Thyroid gland (tissue), 4 donors: ENCODE results near the gene SPNS2. TPM values are rescaled to one million over a fixed set of nuclear protein-coding genes. Genes with fewer than 3 reads are reported as not detected.
A peak's percentile ranks its signal among the peaks of the same experiment; 100 is the strongest.

Source experiments
- DNase-seq, 2 donors: peaks; one replicate each; pipeline ENCODE4 v3.0.0-alpha.2; 2019
- H3K27ac ChIP-seq, 3 donors: fragments of 200-600 bp; sonication (generic); 1 replicate in 2 of 3; 2 replicates in 1 of 3; pipeline ENCODE4 v1.5.1; 2016 to 2019; ENCODE audit warnings: mild to moderate bottlenecking in 1 of 3, moderate library complexity in 1 of 3
- H3K27me3 ChIP-seq: fragments of 200-600 bp; sonication (generic); one replicate; pipeline ENCODE4 v1.5.1; 2019
- H3K36me3 ChIP-seq, 2 donors: fragments of 200-600 bp; sonication (generic); one replicate each; pipeline ENCODE4 v1.5.1; 2016 to 2019
- H3K4me1 ChIP-seq, 2 donors: fragments of 200-600 bp; sonication (generic); one replicate each; pipeline ENCODE4 v1.5.1; 2017 to 2019
- H3K4me3 ChIP-seq, 3 donors: fragments of 200-600 bp; sonication (generic); replicated peaks in 1 of 3; 1 replicate in 2 of 3; 2 replicates in 1 of 3; pipeline ENCODE4 v1.5.1; 2016; ENCODE audit warnings: mild to moderate bottlenecking in 1 of 3
- H3K9me3 ChIP-seq: fragments of 200-600 bp; sonication (generic); one replicate; pipeline ENCODE4 v1.5.1; 2017
- CTCF ChIP-seq, 6 experiments: fragments of 200-600 bp in 3 of 6; fragments of 450-650 bp in 3 of 6; sonication (generic) in 3 of 6; IDR thresholded peaks; one replicate each; pipeline ENCODE4 v1.5.1; 2016 to 2019; ENCODE audit warnings: antibody characterized with exemption in 6 of 6, mild to moderate bottlenecking in 2 of 6, inconsistent platforms in 1 of 6, moderate library complexity in 1 of 6
- POLR2A ChIP-seq, 2 donors: fragments of 450-650 bp; IDR thresholded peaks; one replicate each; pipeline ENCODE4 v1.6.1; 2017; ENCODE audit warnings: antibody characterized with exemption in 2 of 2, mild to moderate bottlenecking in 2 of 2, moderate library complexity in 1 of 2
- WGBS, 2 donors: methylation state at CpG; one replicate each; pipeline ENCODE4 v1.1.5; 2017; 5-methylcytosine and 5-hydroxymethylcytosine counted together
- intact Hi-C: fragments of 100-400 bp; cut with DNase I; formaldehyde crosslinking; loops from one replicate; pipeline ENCODE4 v1.15.1; 2023
- total RNA-seq, 4 donors: library from RNA; depleted of rRNA; stranded (reverse); fragments of >200 nt; gene quantifications; one replicate each; pipeline ENCODE4 v1.2.3, GENCODE V29; 2016

SPNS2 gene
- total RNA-seq, 4 donors from 2014 or later: 5.6 to 16.3 (median 8.1) TPM

DNA sequence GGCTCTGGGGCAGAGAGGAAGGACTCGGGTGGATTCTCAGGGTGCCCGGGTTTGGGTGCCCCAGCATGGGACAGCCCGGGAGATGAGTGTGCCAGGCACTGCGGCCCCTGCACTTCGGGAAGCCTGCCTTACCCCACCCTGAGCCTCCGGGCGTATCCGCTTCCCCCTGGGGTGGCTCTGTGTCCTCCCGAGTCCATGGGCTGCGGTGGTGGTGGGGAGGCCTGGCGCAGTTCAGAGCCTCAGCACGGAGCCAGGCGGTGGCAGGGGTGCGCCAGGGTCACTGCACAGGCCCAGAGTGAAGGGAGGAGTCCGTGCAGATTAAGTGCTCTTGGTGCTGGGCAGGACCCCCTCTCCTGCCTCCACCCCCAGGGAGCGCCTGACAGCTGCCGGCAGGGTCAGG, 35.8 kb downstream of the SPNS2 start:
- WGBS, 2 donors: 81 to 100% methylated on average over 4 to 10 of the region's 17 CpGs
- Histone ChIP-seq H3K36me3 (peaks cover 8 to 12% of the 10 kb centered on the region in 2 donors), H3K9me3 (no peaks in the 10 kb centered on the region), H3K4me1 (peaks cover 0 to 63% of the 10 kb centered on the region in 2 donors), H3K27ac (peak overlapping the region in 2 of 3 donors; percentile 12 to 36), H3K27me3 (no peaks in the 10 kb centered on the region), H3K4me3 (no peak overlapping the region)
- TF ChIP-seq CTCF (IDR thresholded peaks at IDR 0.05) (no peak), POLR2A (IDR thresholded peaks at IDR 0.05) (no peak)
- DNase-seq: no peak
- intact Hi-C loops: loop anchor here (10.0 kb wide), 1 partner anchor 90 kb away; no protein-coding TSS in a partner anchor

GRCh38 chr17:4534928-4535666, 36.4 kb downstream of the SPNS2 start:
- Histone ChIP-seq H3K9me3 (no peaks in the 10 kb centered on the region), H3K4me3 (no peak overlapping the region), H3K27ac (peak overlapping the region in 1 of 3 donors; percentile 17), H3K27me3 (no peaks in the 10 kb centered on the region), H3K36me3 (peaks cover 11 to 15% of the 10 kb centered on the region in 2 donors), H3K4me1 (peaks cover 0 to 58% of the 10 kb centered on the region in 2 donors)
- no peak for TF ChIP-seq POLR2A (IDR thresholded peaks at IDR 0.05)
- TF ChIP-seq CTCF (IDR thresholded peaks at IDR 0.05): no peak
- 84 to 92% methylated on average over 16 to 20 of the region's 27 CpGs for WGBS, 2 donors
- DNase-seq: no peak
- intact Hi-C loops: loop anchor here (10.0 kb wide), 1 partner anchor 90 kb away; no protein-coding TSS in a partner anchor

- intact Hi-C loops: loop anchor here (10.0 kb wide), 1 partner anchor 91 kb away; no protein-coding TSS in a partner anchor
- no peak overlapping the region for H3K4me3 ChIP-seq
- WGBS, 2 donors: 57 to 58% methylated on average over 15 to 16 of the region's 19 CpGs
- no peak for DNase-seq
- H3K27ac ChIP-seq: peak overlapping the region in 1 of 3 donors; percentile 17
- no peaks in the 10 kb centered on the region for H3K9me3 ChIP-seq
- H3K36me3 ChIP-seq: peaks cover 11 to 17% of the 10 kb centered on the region in 2 donors
- peaks cover 0 to 51% of the 10 kb centered on the region in 2 donors for H3K4me1 ChIP-seq
- TF ChIP-seq POLR2A (IDR thresholded peaks at IDR 0.05) (no peak), CTCF (IDR thresholded peaks at IDR 0.05) (no peak)
- no peaks in the 10 kb centered on the region for H3K27me3 ChIP-seq
Observed at GRCh38 chr17:4535667-4536258, 37.1 kb downstream of the SPNS2 start.

GRCh38 chr17:4536259-4536741, 37.6 kb downstream of the SPNS2 start:
- no peak overlapping the region for H3K4me3 ChIP-seq
- DNase-seq: peak in 1 of 2 donors; percentile 24
- no peaks in the 10 kb centered on the region for H3K9me3 ChIP-seq
- 37 to 46% methylated on average over 15 to 18 of the region's 19 CpGs for WGBS, 2 donors
- H3K27ac ChIP-seq: peak overlapping the region in 1 of 3 donors; percentile 45
- H3K36me3 ChIP-seq: peaks cover 11 to 17% of the 10 kb centered on the region in 2 donors
- H3K4me1 ChIP-seq: peaks cover 0 to 53% of the 10 kb centered on the region in 2 donors
- intact Hi-C loops: loop anchor here (10.0 kb wide), 1 partner anchor 91 kb away; no protein-coding TSS in a partner anchor
- TF ChIP-seq CTCF (IDR thresholded peaks at IDR 0.05): no peak
- no peaks in the 10 kb centered on the region for H3K27me3 ChIP-seq
